AG04450 (cell line): ENCODE data around the gene F2R. TPM values are rescaled to one million over a fixed set of nuclear protein-coding genes. Genes with fewer than 3 reads are reported as not detected.
A peak's percentile ranks its signal among the peaks of the same experiment; 100 is the strongest.
"Not testable (repeated sequence)": the region's sequence is repeated elsewhere in the genome, so short reads cannot be mapped to it uniquely, and the experiment has no call there.

ENCODE experiments used
- CTCF ChIA-PET: fragments of 300-600, 350-600 bp; formaldehyde crosslinking; extraction: SDS; loops from one replicate; lab custom pipeline; 2022; ENCODE audit warnings: antibody characterized with exemption, inconsistent platforms; lab: Charles Lee
- POLR2A ChIA-PET: fragments of 350-600 bp; formaldehyde crosslinking; extraction: SDS; loops from one replicate; lab custom pipeline; 2021; ENCODE audit warnings: antibody characterized with exemption, inconsistent platforms; lab: Yijun Ruan, JAX
- DNase-seq: peaks from one replicate; pipeline ENCODE4 v3.0.0-alpha.2; 2011; ENCODE audit warnings: low read depth, low spot score
- H3K27ac ChIP-seq: one replicate; pipeline ENCODE4 v1.5.1; 2012; ENCODE audit warnings: low read depth, low read length, control low read depth
- H3K27me3 ChIP-seq: one replicate; pipeline ENCODE4 v1.6.0; 2012; ENCODE audit warnings: low read length; ENCODE audit not compliant: control insufficient read depth, insufficient read depth
- H3K4me3 ChIP-seq: 2 replicates; pipeline ENCODE4 v1.5.1; 2011; ENCODE audit warnings: mild to moderate bottlenecking, low read depth, low read length, control low read depth
- H3K9me3 ChIP-seq: 2 replicates; pipeline ENCODE4 v1.5.1; 2012; ENCODE audit warnings: low read length; ENCODE audit not compliant: control insufficient read depth, insufficient read depth
- polyA plus RNA-seq: library from polyadenylated mRNA; depleted of rRNA; stranded (reverse); fragments of >200 nt; gene quantifications from 2 replicates; pipeline ENCODE4 v1.2.3, GENCODE V29; 2011
- TF ChIP-seq, protein P1 (sequence below): IDR thresholded peaks from 2 replicates; pipeline ENCODE4 v1.5.1; 2011; ENCODE audit warnings: low read depth, low read length, control low read depth, inconsistent platforms

F2R gene
- polyA plus RNA-seq, 1 experiment, result 324 TPM

DNA sequence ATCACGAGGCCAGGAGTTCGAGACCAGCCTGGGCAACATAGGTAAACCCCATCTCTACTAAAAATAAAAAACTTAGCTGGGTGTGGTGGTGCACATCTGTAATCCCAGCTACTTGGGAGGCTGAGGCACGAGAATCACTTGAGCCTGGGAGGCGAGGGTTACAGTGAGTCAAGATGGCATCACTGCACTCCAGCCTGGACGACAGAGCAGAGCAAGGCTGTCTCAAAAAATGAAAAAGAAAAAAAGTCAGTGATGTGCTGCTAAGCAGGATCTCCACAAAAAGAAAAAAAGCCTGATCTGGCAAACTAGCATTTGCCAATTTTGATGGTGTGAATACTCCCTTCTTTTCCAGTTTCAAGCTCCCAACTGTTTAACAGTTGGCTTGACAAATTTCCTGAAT is 21.9 kb downstream of the F2R start:
- Histone ChIP-seq H3K27ac (peak overlapping the region; percentile 92), H3K4me3 (no peak overlapping the region), H3K9me3 (no peaks in the 10 kb centered on the region), H3K27me3 (no peaks in the 10 kb centered on the region)
- TF ChIP-seq, protein P1, sequence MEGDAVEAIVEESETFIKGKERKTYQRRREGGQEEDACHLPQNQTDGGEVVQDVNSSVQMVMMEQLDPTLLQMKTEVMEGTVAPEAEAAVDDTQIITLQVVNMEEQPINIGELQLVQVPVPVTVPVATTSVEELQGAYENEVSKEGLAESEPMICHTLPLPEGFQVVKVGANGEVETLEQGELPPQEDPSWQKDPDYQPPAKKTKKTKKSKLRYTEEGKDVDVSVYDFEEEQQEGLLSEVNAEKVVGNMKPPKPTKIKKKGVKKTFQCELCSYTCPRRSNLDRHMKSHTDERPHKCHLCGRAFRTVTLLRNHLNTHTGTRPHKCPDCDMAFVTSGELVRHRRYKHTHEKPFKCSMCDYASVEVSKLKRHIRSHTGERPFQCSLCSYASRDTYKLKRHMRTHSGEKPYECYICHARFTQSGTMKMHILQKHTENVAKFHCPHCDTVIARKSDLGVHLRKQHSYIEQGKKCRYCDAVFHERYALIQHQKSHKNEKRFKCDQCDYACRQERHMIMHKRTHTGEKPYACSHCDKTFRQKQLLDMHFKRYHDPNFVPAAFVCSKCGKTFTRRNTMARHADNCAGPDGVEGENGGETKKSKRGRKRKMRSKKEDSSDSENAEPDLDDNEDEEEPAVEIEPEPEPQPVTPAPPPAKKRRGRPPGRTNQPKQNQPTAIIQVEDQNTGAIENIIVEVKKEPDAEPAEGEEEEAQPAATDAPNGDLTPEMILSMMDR, result no peak
- POLR2A ChIA-PET, result no interaction called here
- DNase-seq, result no peak
- CTCF ChIA-PET, result interaction anchor here (1.2 to 6.5 kb wide), 4 partner anchors 22 to 136 kb away, joined by 3 to 45 read pairs (median 10); partner anchors contain the start of gene F2R

DNA sequence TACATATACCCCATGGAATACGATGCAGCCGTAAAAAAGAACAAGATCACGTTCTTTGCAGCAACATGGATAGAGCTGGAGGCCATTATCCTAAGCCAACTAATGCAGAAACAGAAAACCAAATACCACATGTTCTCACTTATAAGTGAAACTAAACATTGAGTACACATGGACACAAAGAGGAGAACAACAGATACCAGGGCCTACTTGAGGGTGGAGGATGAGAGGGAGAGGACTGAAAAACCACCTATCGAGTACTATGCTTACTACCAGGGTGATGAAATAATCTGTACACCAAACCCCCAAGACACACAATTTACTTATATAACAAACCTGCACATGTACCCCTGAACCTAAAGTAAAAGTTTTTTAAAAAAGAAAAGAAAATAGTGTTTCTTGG is 25.6 kb downstream of the F2R start:
- DNase-seq, H3K4me3 ChIP-seq, H3K9me3 ChIP-seq, H3K27ac ChIP-seq, H3K27me3 ChIP-seq: not testable (repeated sequence)
- ChIA-PET CTCF (interaction anchor here (6.5 kb wide), 1 partner anchor 33 kb away, joined by 45 read pairs; no protein-coding TSS in a partner anchor), POLR2A (interaction anchor here (0.8 kb wide), 1 partner anchor 51 kb away, joined by 3 read pairs; no protein-coding TSS in a partner anchor)

DNA sequence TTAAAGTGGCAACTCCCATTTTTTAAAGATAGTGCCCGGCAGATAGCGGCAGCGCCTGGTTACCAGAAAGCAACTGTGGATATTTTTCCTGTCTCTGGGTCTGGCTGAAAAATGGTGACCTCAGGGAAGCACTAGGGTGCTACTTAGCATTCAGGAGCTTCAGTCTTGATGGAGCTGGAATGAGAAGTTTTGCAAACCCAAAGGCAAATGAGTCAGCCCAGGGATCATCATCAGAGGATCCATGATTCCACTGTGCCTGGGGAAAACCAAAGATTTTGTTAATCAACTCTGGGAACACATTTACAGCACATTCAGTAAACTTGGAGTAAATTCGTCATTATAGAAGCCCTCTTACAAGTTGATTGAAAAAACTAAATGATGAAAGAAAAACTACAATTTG is 26.7 kb downstream of the F2R start:
- Histone ChIP-seq H3K27ac (no peak overlapping the region), H3K27me3 (no peaks in the 10 kb centered on the region), H3K4me3 (no peak overlapping the region), H3K9me3 (no peaks in the 10 kb centered on the region)
- DNase-seq, result peak; percentile 24
- ChIA-PET CTCF (interaction anchor here (1.0 to 1.3 kb wide), 2 partner anchors 32 to 141 kb away, joined by 3 to 6 read pairs; no protein-coding TSS in a partner anchor), POLR2A (no interaction called here)
- TF ChIP-seq, protein P1, result no peak

DNA sequence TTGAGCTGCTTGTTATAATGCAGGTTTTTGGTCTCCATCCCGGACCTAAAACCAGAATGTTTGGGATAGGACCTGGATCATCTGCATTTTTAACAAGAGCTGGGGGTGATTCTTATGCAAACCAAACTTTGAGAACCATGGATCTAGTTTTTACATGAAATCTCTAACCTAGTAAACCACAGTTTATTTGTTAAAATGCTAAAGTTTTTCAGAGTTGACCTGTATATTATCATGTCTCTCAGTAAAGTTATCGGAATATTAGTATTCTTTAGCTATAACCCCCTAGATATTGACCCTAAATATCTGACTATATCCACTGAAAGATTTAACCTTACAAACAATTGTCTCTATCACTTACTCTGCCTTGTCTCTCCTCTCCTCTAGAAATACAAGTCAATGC is 28.7 kb downstream of the F2R start:
- no peak overlapping the region for H3K4me3 ChIP-seq
- CTCF ChIA-PET, result interaction anchor here (0.7 to 3.1 kb wide), 3 partner anchors 11 to 143 kb away, joined by 3 to 25 read pairs (median 3); no protein-coding TSS in a partner anchor
- no peak for DNase-seq
- POLR2A ChIA-PET, result no interaction called here
- no peaks in the 10 kb centered on the region for H3K27me3 ChIP-seq
- TF ChIP-seq, protein P1, result no peak
- no peaks in the 10 kb centered on the region for H3K9me3 ChIP-seq
- H3K27ac ChIP-seq, result no peak overlapping the region

DNA sequence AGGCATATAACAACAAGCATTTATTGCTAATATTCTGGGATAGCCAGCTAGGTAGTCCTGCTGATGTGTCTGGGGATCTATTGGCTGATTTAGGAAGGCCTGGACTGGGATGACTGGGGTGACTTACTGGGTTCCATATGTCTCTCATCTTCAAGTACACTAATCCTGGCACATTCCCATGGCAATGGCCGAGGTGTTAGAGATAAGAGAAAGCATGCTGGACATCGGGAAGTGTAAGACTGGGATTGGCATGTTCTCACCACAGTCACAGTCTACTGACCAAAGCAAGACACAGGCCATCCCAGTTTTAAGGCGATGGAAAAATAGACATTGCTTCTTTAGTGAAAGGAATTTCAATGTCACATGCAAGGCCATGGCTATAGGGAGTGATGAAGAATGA is 29.7 kb downstream of the F2R start:
- Histone ChIP-seq H3K27me3 (no peaks in the 10 kb centered on the region), H3K4me3 (no peak overlapping the region), H3K9me3 (no peaks in the 10 kb centered on the region), H3K27ac (no peak overlapping the region)
- ChIA-PET POLR2A (no interaction called here), CTCF (interaction anchor here (3.1 kb wide), 1 partner anchor 29 kb away, joined by 25 read pairs; no protein-coding TSS in a partner anchor)
- TF ChIP-seq, protein P1, result no peak
- DNase-seq, result no peak
